Suppressor macrophage treated with lipopolysaccharide for 1 hour (primary cell): Measurements from ENCODE around the gene MEN1.

ENCODE experiments used
- DNase-seq, 3 donors: peaks; one replicate each; pipeline ENCODE4 v3.0.0-alpha.2; 2020 to 2022

Gene MEN1

GRCh38 chr11:64778473-64779298, 31.7 kb downstream of the MEN1 start, which contains the start of gene SF1:
SF1 (minus strand) TSS chr11:64778542; CDS start chr11:64778392, 150 bp downstream.
- DNase-seq = peak; percentile 99 to 100 (median 100)

- DNase-seq = no peak
Measured at GRCh38 chr11:64778223-64778472, 32.2 kb downstream of the MEN1 start.

- DNase-seq = peak; percentile 90 to 98 (median 95)
Measured at GRCh38 chr11:64777449-64778222, 32.7 kb downstream of the MEN1 start.

GRCh38 chr11:64776875-64777274, 33.5 kb downstream of the MEN1 start:
- DNase-seq = no peak

GRCh38 chr11:64776425-64776824, 33.9 kb downstream of the MEN1 start:
- DNase-seq = no peak

GRCh38 chr11:64774144-64774543, 36.2 kb downstream of the MEN1 start:
- no peak for DNase-seq

- DNase-seq = peak; percentile 58 to 80 (median 75)
Measured at GRCh38 chr11:64772303-64773018, 37.9 kb downstream of the MEN1 start.

- peak; percentile 12 to 30 (median 22) for DNase-seq
Measured at GRCh38 chr11:64771861-64772260, 38.5 kb downstream of the MEN1 start.

GRCh38 chr11:64770120-64770519, 40.2 kb downstream of the MEN1 start:
- no peak for DNase-seq

- no peak for DNase-seq
Measured at GRCh38 chr11:64769283-64769682, 41.1 kb downstream of the MEN1 start.

- DNase-seq = no peak
Measured at GRCh38 chr11:64768300-64768694, 42.1 kb downstream of the MEN1 start.

GRCh38 chr11:64767344-64768299, 42.7 kb downstream of the MEN1 start:
- DNase-seq = peak; percentile 78 to 93 (median 86)

- DNase-seq = no peak
Measured at GRCh38 chr11:64766881-64767280, 43.5 kb downstream of the MEN1 start.

- DNase-seq = no peak
Measured at GRCh38 chr11:64765851-64766665, 44.3 kb downstream of the MEN1 start.

- no peak for DNase-seq
Measured at GRCh38 chr11:64765291-64765850, 45.0 kb downstream of the MEN1 start.

- no peak for DNase-seq
Measured at GRCh38 chr11:64764753-64765152, 45.6 kb downstream of the MEN1 start.

- DNase-seq = no peak
Measured at GRCh38 chr11:64764040-64764611, 46.2 kb downstream of the MEN1 start.

- no peak for DNase-seq
Measured at GRCh38 chr11:64763526-64764039, 46.8 kb downstream of the MEN1 start.

GRCh38 chr11:64762674-64763525, 47.5 kb downstream of the MEN1 start:
- no peak for DNase-seq
